Tibial nerve (tissue), 4 donors: ENCODE measurements around the gene SDCCAG8. TPM values are rescaled to one million over a fixed set of nuclear protein-coding genes. Genes with fewer than 3 reads are reported as not detected.
A peak's percentile ranks its signal among the peaks of the same experiment; 100 is the strongest.

Source experiments
- DNase-seq, 2 donors: peaks; one replicate each; pipeline ENCODE4 v3.0.0-alpha.2; 2019; ENCODE audit warnings: low spot score in 2 of 2
- H3K27ac ChIP-seq, 4 donors: fragments of 200-600 bp; sonication (generic) in 3 of 4; one replicate each; pipeline ENCODE4 v1.5.1; 2017 to 2019; ENCODE audit warnings: mild to moderate bottlenecking in 1 of 4
- H3K27me3 ChIP-seq, 2 donors: fragments of 200-600 bp; sonication (generic) in 1 of 2; one replicate each; pipeline versions ENCODE4 v1.5.1 to v1.6.0; 2017 to 2019
- H3K36me3 ChIP-seq, 3 donors: fragments of 200-600 bp; sonication (generic); one replicate each; pipeline ENCODE4 v1.5.1; 2018 to 2019
- H3K4me1 ChIP-seq, 4 donors: fragments of 200-600 bp; sonication (generic) in 3 of 4; one replicate each; pipeline ENCODE4 v1.5.1; 2017 to 2019
- H3K4me3 ChIP-seq, 4 donors: fragments of 200-600 bp; sonication (generic) in 3 of 4; one replicate each; pipeline ENCODE4 v1.5.1; 2017 to 2019; ENCODE audit warnings: mild to moderate bottlenecking in 1 of 4, moderate library complexity in 1 of 4
- H3K9me3 ChIP-seq, 4 donors: fragments of 200-600 bp; sonication (generic) in 3 of 4; one replicate each; pipeline ENCODE4 v1.5.1; 2017 to 2019
- CTCF ChIP-seq, 5 experiments: fragments of 200-600 bp in 3 of 5; fragments of 450-650 bp in 2 of 5; sonication (generic) in 3 of 5; IDR thresholded peaks; one replicate each; pipeline ENCODE4 v1.5.1; 2016 to 2019; ENCODE audit warnings: antibody characterized with exemption in 5 of 5, mild to moderate bottlenecking in 3 of 5, moderate library complexity in 2 of 5
- EP300 ChIP-seq, 2 donors: sonication (generic); formaldehyde crosslinking; IDR thresholded peaks; one replicate each; pipeline ENCODE4 v1.6.1; 2017; ENCODE audit warnings: antibody characterized with exemption in 2 of 2, mild to moderate bottlenecking in 1 of 2
- POLR2A ChIP-seq, 2 donors: fragments of 450-650 bp; IDR thresholded peaks; one replicate each; pipeline ENCODE4 v1.6.1; 2017; ENCODE audit warnings: antibody characterized with exemption in 2 of 2, mild to moderate bottlenecking in 2 of 2, moderate library complexity in 2 of 2
- whole genome bisulfite sequencing, 2 donors: methylation state at CpG; one replicate each; pipeline ENCODE4 v1.1.5; 2018; 5-methylcytosine and 5-hydroxymethylcytosine counted together
- total RNA-seq, 4 donors: library from RNA; depleted of rRNA; stranded (reverse); fragments of >200 nt; gene quantifications; one replicate each; pipeline ENCODE4 v1.1.0, GENCODE V29; 2016

The SDCCAG8 gene
- total RNA-seq, 4 donors from 2014 or later, result 39.0 to 86.5 (median 56.0) TPM

- Histone ChIP-seq H3K4me3 (no peak overlapping the region), H3K27me3 (no peaks in the 10 kb centered on the region), H3K36me3 (peaks cover 0 to 69% (median 0%) of the 10 kb centered on the region in 3 donors), H3K27ac (peak overlapping the region in 2 of 4 donors; percentile 53 to 74), H3K4me1 (peaks cover 0 to 22% (median 6%) of the 10 kb centered on the region in 4 donors), H3K9me3 (no peaks in the 10 kb centered on the region)
- TF ChIP-seq EP300 (IDR thresholded peaks at IDR 0.05) (peak; percentile 78 to 82), POLR2A (IDR thresholded peaks at IDR 0.05) (no peak)
- 23 to 25% methylated on average over 1 of the region's 1 CpG for WGBS, 2 donors
- no peak for DNase-seq
Measured at GRCh38 chr1:243287652-243288051, 31.8 kb downstream of the SDCCAG8 start.

GRCh38 chr1:243288062-243288461, 32.2 kb downstream of the SDCCAG8 start:
- Histone ChIP-seq H3K27ac (peak overlapping the region in 3 of 4 donors; percentile 9 to 74 (median 53)), H3K27me3 (no peaks in the 10 kb centered on the region), H3K4me3 (no peak overlapping the region), H3K36me3 (peaks cover 0 to 69% (median 0%) of the 10 kb centered on the region in 3 donors), H3K9me3 (peaks cover 0 to 4% (median 0%) of the 10 kb centered on the region in 4 donors), H3K4me1 (peaks cover 0 to 22% (median 6%) of the 10 kb centered on the region in 4 donors)
- DNase-seq, result no peak
- 80 to 81% methylated on average over 6 of the region's 6 CpGs for WGBS, 2 donors
- TF ChIP-seq POLR2A (IDR thresholded peaks at IDR 0.05) (no peak), CTCF (IDR thresholded peaks at IDR 0.05) (no peak), EP300 (IDR thresholded peaks at IDR 0.05) (no peak)

GRCh38 chr1:243291292-243291691, 35.5 kb downstream of the SDCCAG8 start:
- H3K27ac ChIP-seq, result no peak overlapping the region
- no peak overlapping the region for H3K4me3 ChIP-seq
- H3K36me3 ChIP-seq, result peaks cover 0 to 75% (median 0%) of the 10 kb centered on the region in 3 donors
- no peaks in the 10 kb centered on the region for H3K27me3 ChIP-seq
- peaks cover 0 to 18% (median 6%) of the 10 kb centered on the region in 4 donors for H3K4me1 ChIP-seq
- TF ChIP-seq EP300 (IDR thresholded peaks at IDR 0.05), result no peak
- no peak for TF ChIP-seq CTCF (IDR thresholded peaks at IDR 0.05)
- TF ChIP-seq POLR2A (IDR thresholded peaks at IDR 0.05), result no peak
- 92 to 98% methylated on average over 1 of the region's 1 CpG for WGBS, 2 donors
- peaks cover 0 to 19% (median 4%) of the 10 kb centered on the region in 4 donors for H3K9me3 ChIP-seq
- DNase-seq, result no peak

- peaks cover 0 to 10% (median 6%) of the 10 kb centered on the region in 4 donors for H3K4me1 ChIP-seq
- H3K4me3 ChIP-seq, result no peak overlapping the region
- no peak for DNase-seq
- peaks cover 0 to 77% (median 0%) of the 10 kb centered on the region in 3 donors for H3K36me3 ChIP-seq
- H3K27ac ChIP-seq, result no peak overlapping the region
- H3K27me3 ChIP-seq, result no peaks in the 10 kb centered on the region
- H3K9me3 ChIP-seq, result peaks cover 0 to 19% (median 4%) of the 10 kb centered on the region in 4 donors
- TF ChIP-seq POLR2A (IDR thresholded peaks at IDR 0.05) (no peak), CTCF (IDR thresholded peaks at IDR 0.05) (no peak), EP300 (IDR thresholded peaks at IDR 0.05) (no peak)
- WGBS, 2 donors, result 99 to 100% methylated on average over 5 of the region's 5 CpGs
Measured at GRCh38 chr1:243292117-243292516, 36.3 kb downstream of the SDCCAG8 start.

- Histone ChIP-seq H3K9me3 (peaks cover 0 to 19% (median 4%) of the 10 kb centered on the region in 4 donors), H3K4me1 (no peaks in the 10 kb centered on the region), H3K27me3 (no peaks in the 10 kb centered on the region), H3K36me3 (peaks cover 0 to 86% (median 0%) of the 10 kb centered on the region in 3 donors), H3K27ac (no peak overlapping the region), H3K4me3 (no peak overlapping the region)
- no peak for DNase-seq
- WGBS, 2 donors, result 86 to 87% methylated on average over 3 to 4 of the region's 4 CpGs
- TF ChIP-seq EP300 (IDR thresholded peaks at IDR 0.05) (no peak), CTCF (IDR thresholded peaks at IDR 0.05) (no peak), POLR2A (IDR thresholded peaks at IDR 0.05) (no peak)
Measured at GRCh38 chr1:243293941-243294722, 38.3 kb downstream of the SDCCAG8 start.
